ENCODE measurements around the gene RAB14.
A peak's percentile ranks its signal among the peaks of the same experiment; 100 is the strongest.

The RAB14 gene

DNA sequence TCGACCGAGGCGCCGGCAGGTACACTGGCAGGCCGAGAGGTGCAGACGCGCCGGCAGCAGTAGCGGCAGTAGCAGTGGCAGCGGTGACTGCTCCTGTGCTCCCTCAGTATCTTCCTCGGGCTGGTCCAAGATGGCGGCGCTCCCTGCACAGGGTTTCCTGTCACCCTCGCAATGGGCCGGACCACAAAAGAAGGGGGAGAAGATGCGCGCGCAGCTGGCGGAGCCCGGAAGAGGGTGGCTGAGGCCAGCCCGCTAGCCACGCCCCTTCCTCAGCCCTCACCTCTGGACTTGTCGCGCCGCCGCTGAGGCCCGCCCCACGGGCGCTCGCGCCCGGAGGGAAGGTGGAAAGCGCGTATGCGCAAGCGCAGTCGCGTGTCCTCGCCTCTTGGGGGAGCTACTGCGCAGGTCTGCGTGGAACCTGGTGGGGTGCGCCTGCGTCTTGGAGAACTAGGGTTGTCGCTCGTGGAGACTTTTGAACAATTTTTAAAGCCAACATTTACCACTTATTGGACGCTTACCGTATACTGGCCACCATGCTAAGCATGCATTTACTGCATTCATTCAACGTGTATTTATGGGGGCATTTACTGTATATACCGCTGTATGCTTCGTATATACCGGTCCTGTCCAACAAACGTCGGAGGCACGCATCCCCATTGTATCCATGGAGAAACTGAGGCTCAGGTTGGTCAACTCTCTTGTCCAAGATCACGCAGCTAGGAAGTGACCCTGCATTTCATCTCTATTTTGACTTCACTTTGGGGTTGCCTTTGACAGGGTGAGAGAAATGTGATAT is at the start of gene RAB14:
Gene RAB14, minus strand, starts transcription at position 132 of the 796 bp plus-strand sequence. CDS start 8,457 bp downstream, outside the sequence.
- peak; percentile 91 for DNase-seq

DNA sequence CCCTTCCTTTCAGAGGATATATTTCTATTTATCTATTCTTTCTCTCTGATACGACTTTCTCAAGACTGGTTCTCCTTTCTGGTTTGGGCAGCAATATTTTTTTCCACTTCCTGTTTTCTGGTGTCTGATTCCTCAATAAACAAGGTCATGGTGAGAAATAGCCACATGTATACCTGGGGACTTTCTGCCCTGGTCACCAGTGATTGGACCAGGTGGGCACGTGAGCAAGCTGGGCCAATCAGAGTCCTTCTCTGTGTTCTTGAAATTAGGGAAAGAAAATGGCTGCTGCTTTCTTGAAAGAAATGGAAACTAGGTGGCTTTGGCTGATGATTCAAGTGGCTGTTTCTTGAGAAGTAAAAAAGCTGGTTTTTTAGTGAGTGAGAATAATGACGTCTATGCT is 47.9 kb upstream of the RAB14 start:
- no peak for DNase-seq

DNA sequence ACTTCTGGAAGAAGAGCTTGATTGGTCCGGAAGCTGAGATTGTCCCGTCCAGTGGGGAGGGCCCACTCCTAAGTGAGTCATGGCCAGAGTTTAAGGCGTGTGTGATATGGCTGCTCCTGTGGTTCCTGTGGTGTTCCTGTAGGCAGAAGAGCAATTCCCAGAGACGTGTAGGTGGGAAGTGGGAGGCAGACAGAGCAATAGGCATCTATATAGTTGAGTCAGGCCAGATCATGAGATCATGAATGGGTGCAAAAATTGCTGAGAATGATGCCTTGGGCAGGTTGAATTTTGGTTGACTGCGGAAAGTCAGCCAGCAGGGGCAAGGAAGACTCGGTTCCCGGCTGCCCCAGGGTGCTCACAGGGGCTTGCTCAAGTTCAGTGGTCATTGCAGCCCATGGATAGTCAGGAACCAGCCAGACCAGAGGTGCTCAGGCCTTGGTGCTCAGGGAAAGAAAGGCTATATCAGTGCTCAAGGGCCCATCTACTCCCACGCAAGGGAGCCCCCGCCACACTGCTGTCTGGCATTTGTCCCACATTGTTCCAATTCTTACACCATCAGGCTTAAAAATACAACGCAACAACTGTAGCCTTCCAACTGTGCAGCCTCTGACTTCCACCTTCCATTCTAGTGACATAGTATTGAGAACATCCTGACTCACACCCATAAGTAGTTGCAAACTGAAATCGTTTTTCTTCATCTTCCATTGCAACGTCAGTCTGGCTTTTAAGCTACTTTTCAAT is 45.3 kb upstream of the RAB14 start:
- DNase-seq, result no peak

GRCh38 chr9:121242959-121243346 is 41.3 kb upstream of the RAB14 start:
- DNase-seq, result no peak

- no peak for DNase-seq
These were observed 40.7 kb upstream of the RAB14 start for GRCh38 chr9:121242219-121242958.

DNA sequence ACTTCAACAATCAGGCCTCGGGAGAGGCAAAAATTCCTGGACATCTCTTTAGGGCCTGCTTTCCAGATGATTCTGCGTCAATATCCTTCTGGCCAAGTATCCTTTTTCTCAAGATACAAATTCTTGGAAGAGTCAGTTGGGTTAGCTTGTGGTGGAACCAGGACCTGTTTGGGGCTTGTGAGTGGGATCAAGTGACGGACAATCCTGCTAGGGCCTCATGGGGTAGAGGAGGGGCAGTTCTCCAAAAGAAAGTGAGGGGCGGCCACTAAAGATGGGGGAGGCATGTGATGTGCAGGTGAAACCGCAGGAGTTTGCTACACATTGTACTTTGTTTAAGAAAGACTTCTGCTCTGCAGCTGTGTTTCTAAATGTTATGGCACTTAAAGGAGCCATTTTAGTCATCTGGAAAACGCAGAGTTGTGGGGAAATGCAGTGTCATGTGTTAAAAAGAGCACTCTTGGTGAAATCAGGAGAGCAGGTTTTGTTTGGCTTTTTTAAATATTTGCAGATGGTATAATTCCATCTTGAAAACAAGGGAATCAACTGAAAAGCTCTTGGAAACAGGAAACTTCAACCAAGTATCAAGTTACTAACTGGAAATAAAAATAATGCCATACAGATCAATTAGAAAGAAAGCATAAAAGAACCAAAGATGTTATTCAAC is 38.9 kb upstream of the RAB14 start:
- no peak for DNase-seq

- no peak for DNase-seq
These were observed 38.2 kb upstream of the RAB14 start for GRCh38 chr9:121239851-121240250.

DNA sequence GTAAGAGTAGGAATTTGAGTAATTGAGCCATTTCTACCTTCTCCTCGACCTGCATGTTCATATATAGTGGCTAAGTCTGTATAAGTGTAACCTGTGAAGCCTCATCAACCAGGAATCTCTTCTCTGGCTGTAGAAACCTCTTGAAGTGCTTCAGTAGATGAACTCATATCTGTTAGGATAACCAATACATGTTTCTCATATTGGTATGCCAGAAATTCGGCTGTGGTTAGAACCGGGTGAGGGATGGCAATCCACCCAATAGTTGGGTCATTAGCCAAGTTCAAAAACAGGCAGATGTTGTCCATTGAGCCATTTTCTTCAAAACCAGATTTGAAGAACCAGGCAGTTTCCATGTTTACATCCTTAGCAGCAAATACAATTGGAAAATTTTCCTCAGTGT is 37.4 kb upstream of the RAB14 start:
- DNase-seq, result no peak

- no peak for DNase-seq
These were observed 36.2 kb upstream of the RAB14 start for GRCh38 chr9:121237916-121238315.

GRCh38 chr9:121235512-121235911 is 33.8 kb upstream of the RAB14 start:
- DNase-seq, result no peak

- DNase-seq, result no peak
These were observed 33.1 kb upstream of the RAB14 start for GRCh38 chr9:121234832-121235161.

GRCh38 chr9:121233906-121234831 is 32.5 kb upstream of the RAB14 start:
- DNase-seq, result no peak

DNA sequence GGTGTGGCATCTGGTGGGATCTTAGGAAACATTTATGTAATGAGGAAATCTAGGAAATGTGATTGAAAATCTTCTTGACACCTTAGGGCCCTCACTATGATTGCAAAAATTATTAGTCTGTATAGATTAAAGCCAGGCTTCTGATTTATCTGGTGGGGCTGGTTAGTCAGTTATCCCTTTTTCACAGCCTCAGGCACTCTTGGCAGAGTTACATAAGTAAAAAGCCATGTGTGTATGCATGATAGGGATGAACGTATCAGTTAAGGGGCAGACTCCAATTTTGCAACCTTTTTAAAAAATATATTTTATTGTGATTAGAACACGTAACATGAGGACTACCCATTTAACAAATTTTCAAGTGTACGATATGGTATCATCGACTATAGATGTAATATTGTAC is 30.6 kb upstream of the RAB14 start:
- DNase-seq, result no peak

GRCh38 chr9:121230256-121230655 is 28.6 kb upstream of the RAB14 start:
- DNase-seq, result no peak

DNA sequence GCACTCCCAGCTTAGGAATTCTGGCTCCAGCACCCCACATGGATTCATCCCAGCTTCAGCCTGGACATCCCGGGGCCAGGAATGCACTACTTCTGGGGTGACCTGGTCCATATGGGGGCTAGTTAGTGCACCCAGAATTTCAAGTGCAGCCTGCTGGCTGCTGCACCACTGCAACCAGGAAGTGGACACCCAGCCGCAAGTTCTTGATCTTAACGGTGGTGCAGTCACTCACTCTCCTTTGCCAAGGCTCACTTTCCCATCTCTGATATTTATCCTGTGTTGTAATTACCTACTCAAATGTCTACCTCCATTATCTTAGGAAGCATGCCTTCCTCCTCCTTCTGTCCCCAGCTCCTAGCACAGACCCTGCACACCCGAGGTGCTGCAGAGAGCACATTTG is 26.2 kb upstream of the RAB14 start:
- no peak for DNase-seq

- DNase-seq, result no peak
These were observed 24.5 kb upstream of the RAB14 start for GRCh38 chr9:121226175-121226574.

DNA sequence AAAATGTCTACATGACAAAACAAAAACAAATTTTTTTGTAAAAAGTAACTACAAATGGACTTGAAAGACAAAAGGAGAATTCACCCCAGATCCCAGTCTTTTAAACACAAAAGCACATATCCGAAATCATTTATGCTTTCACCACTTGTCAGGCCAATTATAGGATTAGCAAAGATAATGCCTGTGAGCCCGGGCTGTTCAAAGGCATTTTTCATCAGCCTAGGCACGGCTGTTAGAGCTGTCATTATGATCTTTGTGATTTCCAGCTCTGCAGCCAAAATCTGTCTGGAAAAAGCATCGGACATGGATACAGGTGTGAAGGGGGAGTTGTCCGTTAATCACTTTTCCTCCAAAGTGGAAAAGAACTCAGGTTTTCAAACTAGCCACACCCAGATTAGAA is 23.6 kb upstream of the RAB14 start:
- DNase-seq, result no peak

GRCh38 chr9:121222524-121223171 is 21.0 kb upstream of the RAB14 start:
- no peak for DNase-seq

DNA sequence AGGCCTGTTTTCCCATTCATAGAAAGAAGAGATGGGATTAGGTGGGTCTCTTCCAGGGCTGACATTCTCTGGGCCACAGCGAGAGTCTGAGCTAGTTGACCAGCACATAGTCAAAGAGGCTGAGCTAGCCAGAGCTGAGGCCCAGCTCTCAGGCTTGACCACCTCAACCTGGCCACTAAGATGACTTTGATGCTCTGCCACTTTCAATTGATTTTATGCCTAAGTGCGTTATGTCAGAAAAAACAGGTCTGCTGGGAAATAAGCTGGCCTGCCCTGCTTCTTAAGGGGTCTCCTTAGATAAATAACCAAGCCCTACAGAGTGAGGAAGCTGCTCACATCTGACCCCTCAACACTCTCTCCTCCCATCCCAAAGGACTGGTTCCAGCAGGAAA is 20.0 kb upstream of the RAB14 start:
- no peak for DNase-seq

DNA sequence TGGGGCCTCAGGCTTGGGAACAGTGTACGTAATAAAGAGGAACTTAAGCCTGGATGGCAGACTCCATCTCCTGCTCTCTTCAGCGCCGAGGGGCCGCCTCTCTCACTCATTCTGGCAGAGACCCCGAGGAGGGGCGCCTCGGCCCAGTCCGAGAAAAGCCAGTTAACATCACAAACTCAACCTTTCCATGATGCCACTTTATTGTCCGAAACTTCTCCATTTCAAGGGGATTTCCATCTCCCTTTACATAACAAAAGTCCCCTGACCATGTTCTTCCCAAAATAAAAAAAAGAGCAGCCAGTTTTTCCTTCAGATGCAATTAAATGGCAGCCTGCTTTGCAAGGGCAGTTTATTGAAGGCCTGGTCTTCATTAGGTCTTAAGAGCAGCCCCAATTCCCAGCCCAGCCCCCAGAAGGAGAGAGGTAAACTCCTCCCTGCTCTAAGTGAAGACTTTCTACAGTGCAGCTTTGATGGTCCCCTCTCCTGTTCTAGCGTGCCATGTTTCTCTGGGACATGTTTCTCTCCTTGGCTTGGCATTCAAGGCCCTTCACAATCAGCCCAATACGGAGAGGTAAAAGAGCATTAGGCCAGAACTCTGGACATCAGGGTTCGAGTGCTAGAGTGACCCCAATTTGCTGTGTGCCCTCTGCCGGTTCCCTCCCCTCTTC is 19.5 kb upstream of the RAB14 start:
- no peak for DNase-seq

GRCh38 chr9:121219530-121219929 is 17.9 kb upstream of the RAB14 start:
- no peak for DNase-seq
